SK-N-SH treated with all-trans-retinoic acid at 6 μM for 48 hours (cell line): ENCODE data around the gene CIC.

Experiments used
- ATAC-seq: fragments of 200-7000 bp; cut with Tn5 transposase; 3 replicates; pipeline ENCODE4 v1.9.1; 2020; ENCODE audit warnings: mild to moderate bottlenecking, moderate library complexity
- ARNTL ChIP-seq: fragments of 450-650 bp; formaldehyde crosslinking; IDR thresholded peaks from 2 replicates; pipeline ENCODE4 v1.5.0; 2020; ENCODE audit warnings: low read depth, mild to moderate bottlenecking, moderate library complexity, borderline replicate concordance
- BACH2 ChIP-seq: fragments of 250-450 bp; sonication (Bioruptor Pico); IDR thresholded peaks from 2 replicates; pipeline ENCODE4 v1.9.0; 2021; ENCODE audit warnings: mild to moderate bottlenecking, borderline replicate concordance
- CSDC2 ChIP-seq: fragments of 250-450 bp; sonication (Bioruptor Pico); IDR thresholded peaks from 2 replicates; pipeline ENCODE4 v1.5.0; 2020; ENCODE audit warnings: mild to moderate bottlenecking, moderate library complexity
- CSRNP3 ChIP-seq: fragments of 250-450 bp; sonication (Bioruptor Pico); IDR thresholded peaks from 2 replicates; pipeline ENCODE4 v1.5.1; 2021; ENCODE audit warnings: mild to moderate bottlenecking, moderate library complexity
- ESRRG ChIP-seq: fragments of 250-450 bp; sonication (Bioruptor Pico); IDR thresholded peaks from 2 replicates; pipeline ENCODE4 v1.6.1; 2021; ENCODE audit warnings: mild to moderate bottlenecking
- GLIS3 ChIP-seq: fragments of 250-450 bp; sonication (Bioruptor Pico); IDR thresholded peaks from 2 replicates; pipeline ENCODE4 v1.5.0; 2020; ENCODE audit warnings: mild to moderate bottlenecking, moderate library complexity
- POU6F1 ChIP-seq: fragments of 250-450 bp; sonication (Bioruptor Pico); IDR thresholded peaks from 2 replicates; pipeline ENCODE4 v1.8.0; 2021; ENCODE audit warnings: low read depth, mild to moderate bottlenecking, moderate library complexity, borderline replicate concordance
- PPARA ChIP-seq: fragments of 250-450 bp; sonication (Bioruptor Pico); IDR thresholded peaks from 2 replicates; pipeline ENCODE4 v1.5.0; 2020; ENCODE audit warnings: mild to moderate bottlenecking, borderline replicate concordance
- RARB ChIP-seq: fragments of 250-450 bp; sonication (Bioruptor Pico); IDR thresholded peaks from 2 replicates; pipeline ENCODE4 v1.8.0; 2021; ENCODE audit warnings: mild to moderate bottlenecking, moderate library complexity
- SNAI2 ChIP-seq: fragments of 250-450 bp; sonication (Bioruptor Pico); IDR thresholded peaks from 2 replicates; pipeline ENCODE4 v1.5.0; 2020; ENCODE audit warnings: mild to moderate bottlenecking, moderate library complexity
- TCF4 ChIP-seq: fragments of 250-450 bp; sonication (Bioruptor Pico); IDR thresholded peaks from 2 replicates; pipeline ENCODE4 v1.8.0; 2021; ENCODE audit warnings: mild to moderate bottlenecking, moderate library complexity, borderline replicate concordance
- TOX ChIP-seq: fragments of 250-450 bp; sonication (Bioruptor Pico); IDR thresholded peaks from 2 replicates; pipeline ENCODE4 v1.8.0; 2021; ENCODE audit warnings: mild to moderate bottlenecking, moderate library complexity, borderline replicate concordance
- ZC3H10 ChIP-seq: fragments of 250-450 bp; sonication (Bioruptor Pico); IDR thresholded peaks from 2 replicates; pipeline ENCODE4 v1.5.1; 2021; ENCODE audit warnings: mild to moderate bottlenecking, moderate library complexity
- ZFP3 ChIP-seq: fragments of 250-450 bp; sonication (Bioruptor Pico); IDR thresholded peaks from 2 replicates; pipeline ENCODE4 v1.5.0; 2020; ENCODE audit warnings: mild to moderate bottlenecking, moderate library complexity
- ZFP30 ChIP-seq: fragments of 450-650 bp; formaldehyde crosslinking; IDR thresholded peaks from 2 replicates; pipeline ENCODE4 v1.5.0; 2022; ENCODE audit warnings: mild to moderate bottlenecking, moderate library complexity
- ZNF565 ChIP-seq: fragments of 450-650 bp; formaldehyde crosslinking; conservative IDR thresholded peaks from 2 replicates; pipeline ENCODE4 v1.5.0; 2020; ENCODE audit warnings: low read depth, mild to moderate bottlenecking, moderate library complexity
- ZNF70 ChIP-seq: fragments of 450-650 bp; formaldehyde crosslinking; IDR thresholded peaks from 2 replicates; pipeline ENCODE4 v1.5.0; 2020; ENCODE audit warnings: mild to moderate bottlenecking, moderate library complexity
- ZNF8 ChIP-seq: fragments of 450-650 bp; formaldehyde crosslinking; IDR thresholded peaks from 2 replicates; pipeline ENCODE4 v1.5.0; 2020; ENCODE audit warnings: mild to moderate bottlenecking, moderate library complexity
- TF ChIP-seq, protein P1 (sequence below): fragments of 250-450 bp; sonication (Bioruptor Pico); IDR thresholded peaks from 2 replicates; pipeline ENCODE4 v1.5.0; 2020; ENCODE audit warnings: mild to moderate bottlenecking, moderate library complexity
- TF ChIP-seq, protein P2 (sequence below): fragments of 250-450 bp; sonication (Bioruptor Pico); IDR thresholded peaks from 2 replicates; pipeline ENCODE4 v1.8.0; 2020; ENCODE audit warnings: mild to moderate bottlenecking, moderate library complexity, borderline replicate concordance

Gene CIC

GRCh38 chr19:42273407-42274064, 4.5 kb downstream of the CIC start:
- no peak for ATAC-seq
- TF ChIP-seq ZFP3 (CRISPR knock-in tag) (no peak), RARB (CRISPR knock-in tag) (no peak), CSDC2 (CRISPR knock-in tag) (no peak), ZNF565 (CRISPR knock-in tag) (no peak), ZNF8 (CRISPR knock-in tag) (no peak), ESRRG (CRISPR knock-in tag) (no peak), TCF4 (CRISPR knock-in tag) (no peak), ZNF70 (no peak), PPARA (CRISPR knock-in tag) (no peak), CSRNP3 (CRISPR knock-in tag) (no peak)
- TF ChIP-seq, protein P1, sequence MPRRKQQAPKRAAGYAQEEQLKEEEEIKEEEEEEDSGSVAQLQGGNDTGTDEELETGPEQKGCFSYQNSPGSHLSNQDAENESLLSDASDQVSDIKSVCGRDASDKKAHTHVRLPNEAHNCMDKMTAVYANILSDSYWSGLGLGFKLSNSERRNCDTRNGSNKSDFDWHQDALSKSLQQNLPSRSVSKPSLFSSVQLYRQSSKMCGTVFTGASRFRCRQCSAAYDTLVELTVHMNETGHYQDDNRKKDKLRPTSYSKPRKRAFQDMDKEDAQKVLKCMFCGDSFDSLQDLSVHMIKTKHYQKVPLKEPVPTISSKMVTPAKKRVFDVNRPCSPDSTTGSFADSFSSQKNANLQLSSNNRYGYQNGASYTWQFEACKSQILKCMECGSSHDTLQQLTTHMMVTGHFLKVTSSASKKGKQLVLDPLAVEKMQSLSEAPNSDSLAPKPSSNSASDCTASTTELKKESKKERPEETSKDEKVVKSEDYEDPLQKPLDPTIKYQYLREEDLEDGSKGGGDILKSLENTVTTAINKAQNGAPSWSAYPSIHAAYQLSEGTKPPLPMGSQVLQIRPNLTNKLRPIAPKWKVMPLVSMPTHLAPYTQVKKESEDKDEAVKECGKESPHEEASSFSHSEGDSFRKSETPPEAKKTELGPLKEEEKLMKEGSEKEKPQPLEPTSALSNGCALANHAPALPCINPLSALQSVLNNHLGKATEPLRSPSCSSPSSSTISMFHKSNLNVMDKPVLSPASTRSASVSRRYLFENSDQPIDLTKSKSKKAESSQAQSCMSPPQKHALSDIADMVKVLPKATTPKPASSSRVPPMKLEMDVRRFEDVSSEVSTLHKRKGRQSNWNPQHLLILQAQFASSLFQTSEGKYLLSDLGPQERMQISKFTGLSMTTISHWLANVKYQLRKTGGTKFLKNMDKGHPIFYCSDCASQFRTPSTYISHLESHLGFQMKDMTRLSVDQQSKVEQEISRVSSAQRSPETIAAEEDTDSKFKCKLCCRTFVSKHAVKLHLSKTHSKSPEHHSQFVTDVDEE (CRISPR knock-in tag): no peak

DNA sequence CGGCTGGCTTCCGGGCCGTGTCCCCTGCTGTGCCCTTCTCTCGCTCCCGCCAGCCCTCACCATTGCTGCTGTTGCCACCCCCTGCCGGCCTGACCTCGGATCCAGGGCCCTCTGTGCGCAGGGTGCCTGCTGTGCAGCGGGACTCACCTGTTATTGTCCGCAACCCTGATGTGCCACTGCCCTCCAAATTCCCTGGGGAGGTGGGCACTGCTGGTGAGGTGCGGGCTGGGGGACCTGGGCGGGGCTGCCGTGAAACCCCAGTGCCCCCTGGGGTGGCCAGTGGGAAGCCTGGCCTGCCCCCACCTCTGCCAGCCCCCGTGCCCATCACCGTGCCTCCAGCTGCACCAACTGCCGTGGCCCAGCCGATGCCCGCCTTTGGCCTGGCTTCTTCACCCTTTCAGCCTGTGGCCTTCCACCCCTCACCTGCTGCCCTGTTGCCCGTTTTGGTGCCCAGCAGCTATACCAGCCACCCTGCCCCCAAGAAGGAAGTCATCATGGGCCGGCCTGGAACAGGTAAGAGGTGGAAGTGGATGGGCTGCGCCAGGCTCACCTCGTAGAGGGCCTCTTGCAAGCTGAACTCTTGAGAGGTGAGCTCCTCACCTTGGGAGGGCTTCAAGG, 5.1 kb downstream of the CIC start:
- ATAC-seq: no peak

GRCh38 chr19:42275103-42275502, 6.1 kb downstream of the CIC start:
- TF ChIP-seq ZNF8 (CRISPR knock-in tag) (no peak), ZC3H10 (CRISPR knock-in tag) (no peak), CSDC2 (CRISPR knock-in tag) (no peak), RARB (CRISPR knock-in tag) (no peak), SNAI2 (CRISPR knock-in tag) (no peak), ZNF565 (CRISPR knock-in tag) (no peak), POU6F1 (CRISPR knock-in tag) (no peak)
- TF ChIP-seq, protein P2, sequence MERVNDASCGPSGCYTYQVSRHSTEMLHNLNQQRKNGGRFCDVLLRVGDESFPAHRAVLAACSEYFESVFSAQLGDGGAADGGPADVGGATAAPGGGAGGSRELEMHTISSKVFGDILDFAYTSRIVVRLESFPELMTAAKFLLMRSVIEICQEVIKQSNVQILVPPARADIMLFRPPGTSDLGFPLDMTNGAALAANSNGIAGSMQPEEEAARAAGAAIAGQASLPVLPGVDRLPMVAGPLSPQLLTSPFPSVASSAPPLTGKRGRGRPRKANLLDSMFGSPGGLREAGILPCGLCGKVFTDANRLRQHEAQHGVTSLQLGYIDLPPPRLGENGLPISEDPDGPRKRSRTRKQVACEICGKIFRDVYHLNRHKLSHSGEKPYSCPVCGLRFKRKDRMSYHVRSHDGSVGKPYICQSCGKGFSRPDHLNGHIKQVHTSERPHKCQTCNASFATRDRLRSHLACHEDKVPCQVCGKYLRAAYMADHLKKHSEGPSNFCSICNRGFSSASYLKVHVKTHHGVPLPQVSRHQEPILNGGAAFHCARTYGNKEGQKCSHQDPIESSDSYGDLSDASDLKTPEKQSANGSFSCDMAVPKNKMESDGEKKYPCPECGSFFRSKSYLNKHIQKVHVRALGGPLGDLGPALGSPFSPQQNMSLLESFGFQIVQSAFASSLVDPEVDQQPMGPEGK (CRISPR knock-in tag): no peak
- TF ChIP-seq, all 23 proteins: peak for 0
- no peak for ATAC-seq

More for the DNA sequence above, 5.1 kb downstream of the CIC start:
- TF ChIP-seq SNAI2 (CRISPR knock-in tag) (no peak), POU6F1 (CRISPR knock-in tag) (no peak)

- no peak for ATAC-seq
- TF ChIP-seq TCF4 (CRISPR knock-in tag) (no peak), ARNTL (no peak), GLIS3 (no peak), ZFP30 (CRISPR knock-in tag) (no peak), BACH2 (CRISPR knock-in tag) (no peak), PPARA (CRISPR knock-in tag) (no peak), ZNF565 (CRISPR knock-in tag) (no peak), TOX (CRISPR knock-in tag) (no peak)
- TF ChIP-seq, protein P2 (CRISPR knock-in tag): no peak
- TF ChIP-seq, protein P1 (CRISPR knock-in tag): no peak
Observed at GRCh38 chr19:42275517-42275916, 6.5 kb downstream of the CIC start.
